HCT116 (cell line): ENCODE results near the gene ASCC1.

Experiments used
- CTCF ChIP-seq, 3 experiments: fragments of 200-600 bp in 1 of 3; sonication (generic) in 1 of 3; IDR thresholded peaks in 2 of 3; conservative IDR thresholded peaks in 1 of 3; 2 replicates each; pipeline ENCODE4 v1.5.1; 2012 to 2017; ENCODE audit warnings: low read depth in 2 of 3, low read length in 2 of 3, antibody characterized with exemption in 1 of 3, borderline replicate concordance in 1 of 3, control low read depth in 1 of 3, mild to moderate bottlenecking in 1 of 3, mixed read lengths in 1 of 3, mixed run types in 1 of 3, moderate library complexity in 1 of 3; ENCODE audit not compliant: insufficient read depth in 1 of 3
- EGR1 ChIP-seq: IDR thresholded peaks from 2 replicates; pipeline ENCODE4 v1.6.1; 2012; ENCODE audit warnings: low read depth
- POLR2A ChIP-seq: IDR thresholded peaks from 2 replicates; pipeline ENCODE4 v1.7.0; 2011; ENCODE audit warnings: borderline replicate concordance; ENCODE audit not compliant: insufficient read depth, insufficient read length; ENCODE audit errors: extremely low read depth
- TF ChIP-seq, protein P1 (sequence below): IDR thresholded peaks from 2 replicates; pipeline ENCODE4 v1.6.1; 2012; ENCODE audit warnings: low read depth

DNA sequence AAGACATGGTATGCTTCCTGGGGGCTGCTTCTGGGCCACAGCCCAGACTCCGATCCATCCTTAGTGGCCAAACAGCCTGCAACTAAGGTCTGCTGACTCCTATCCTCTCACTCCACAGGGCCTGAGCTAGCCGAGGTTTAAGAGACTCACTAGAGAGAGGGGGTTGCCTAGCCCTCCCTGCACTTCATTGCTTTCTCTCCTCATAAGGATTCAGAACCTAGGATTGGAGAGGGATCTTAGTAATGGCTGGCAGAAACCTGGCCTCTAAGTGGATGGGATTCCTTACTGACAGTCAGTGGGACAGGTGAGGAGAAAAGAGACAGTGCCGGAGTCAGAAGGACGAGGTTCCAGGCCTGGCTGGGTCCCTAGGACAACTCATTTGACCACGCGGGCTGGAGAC lies 49.4 kb upstream of the ASCC1 start:
- TF ChIP-seq CTCF (IDR thresholded peaks at IDR 0.05 in 2 of 3, conservative IDR thresholded peaks at IDR 0.05 in 1 of 3; ENCODE audit: borderline replicate concordance in 1 of 3, insufficient read depth in 1 of 3, low read depth in 2 of 3, low read length in 2 of 3) (no peak), POLR2A (no peak), EGR1 (no peak)
- TF ChIP-seq, protein P1, sequence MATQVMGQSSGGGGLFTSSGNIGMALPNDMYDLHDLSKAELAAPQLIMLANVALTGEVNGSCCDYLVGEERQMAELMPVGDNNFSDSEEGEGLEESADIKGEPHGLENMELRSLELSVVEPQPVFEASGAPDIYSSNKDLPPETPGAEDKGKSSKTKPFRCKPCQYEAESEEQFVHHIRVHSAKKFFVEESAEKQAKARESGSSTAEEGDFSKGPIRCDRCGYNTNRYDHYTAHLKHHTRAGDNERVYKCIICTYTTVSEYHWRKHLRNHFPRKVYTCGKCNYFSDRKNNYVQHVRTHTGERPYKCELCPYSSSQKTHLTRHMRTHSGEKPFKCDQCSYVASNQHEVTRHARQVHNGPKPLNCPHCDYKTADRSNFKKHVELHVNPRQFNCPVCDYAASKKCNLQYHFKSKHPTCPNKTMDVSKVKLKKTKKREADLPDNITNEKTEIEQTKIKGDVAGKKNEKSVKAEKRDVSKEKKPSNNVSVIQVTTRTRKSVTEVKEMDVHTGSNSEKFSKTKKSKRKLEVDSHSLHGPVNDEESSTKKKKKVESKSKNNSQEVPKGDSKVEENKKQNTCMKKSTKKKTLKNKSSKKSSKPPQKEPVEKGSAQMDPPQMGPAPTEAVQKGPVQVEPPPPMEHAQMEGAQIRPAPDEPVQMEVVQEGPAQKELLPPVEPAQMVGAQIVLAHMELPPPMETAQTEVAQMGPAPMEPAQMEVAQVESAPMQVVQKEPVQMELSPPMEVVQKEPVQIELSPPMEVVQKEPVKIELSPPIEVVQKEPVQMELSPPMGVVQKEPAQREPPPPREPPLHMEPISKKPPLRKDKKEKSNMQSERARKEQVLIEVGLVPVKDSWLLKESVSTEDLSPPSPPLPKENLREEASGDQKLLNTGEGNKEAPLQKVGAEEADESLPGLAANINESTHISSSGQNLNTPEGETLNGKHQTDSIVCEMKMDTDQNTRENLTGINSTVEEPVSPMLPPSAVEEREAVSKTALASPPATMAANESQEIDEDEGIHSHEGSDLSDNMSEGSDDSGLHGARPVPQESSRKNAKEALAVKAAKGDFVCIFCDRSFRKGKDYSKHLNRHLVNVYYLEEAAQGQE, result no peak
